AG20443 (cell line): ENCODE results near the gene RNF215.
"Not testable (repeated sequence)": the region's sequence is repeated elsewhere in the genome, so short reads cannot be mapped to it uniquely, and the experiment has no call there.

ENCODE experiments used
- DNase-seq: peaks from one replicate; pipeline ENCODE4 v3.0.0; 2012; ENCODE audit warnings: low spot score, mixed read lengths

RNF215 gene

GRCh38 chr22:30420347-30421125 is 33.3 kb upstream of the RNF215 start:
- DNase-seq, result peak; percentile 63

GRCh38 chr22:30416837-30417236 is 29.6 kb upstream of the RNF215 start:
- no peak for DNase-seq

GRCh38 chr22:30416403-30416802 is 29.2 kb upstream of the RNF215 start:
- no peak for DNase-seq

DNA sequence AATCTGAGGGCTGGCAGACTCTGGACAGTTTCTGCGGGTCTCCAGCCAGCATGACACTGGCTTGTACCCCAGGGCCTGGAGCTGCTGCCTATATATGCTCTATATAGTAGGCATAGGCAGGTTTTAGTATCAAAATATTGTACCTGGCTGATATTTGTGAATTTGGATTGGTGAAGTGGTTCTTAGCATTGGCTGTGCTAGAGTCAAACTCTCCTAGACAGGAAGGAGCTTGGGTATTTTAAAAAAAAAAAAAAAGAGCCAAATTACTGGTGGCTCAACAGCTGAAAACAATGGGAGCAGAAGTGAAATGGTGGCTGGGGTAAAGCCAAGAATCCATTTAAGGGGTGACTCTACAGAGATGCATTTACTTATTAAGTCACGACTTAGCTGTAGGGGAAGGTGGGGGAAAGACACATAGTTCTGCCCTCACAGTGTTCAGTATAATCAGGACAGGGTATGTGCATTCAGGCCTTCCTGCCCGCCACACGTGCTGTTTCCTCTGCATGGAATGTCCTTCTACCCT is 27.4 kb upstream of the RNF215 start:
- DNase-seq, result no peak

DNA sequence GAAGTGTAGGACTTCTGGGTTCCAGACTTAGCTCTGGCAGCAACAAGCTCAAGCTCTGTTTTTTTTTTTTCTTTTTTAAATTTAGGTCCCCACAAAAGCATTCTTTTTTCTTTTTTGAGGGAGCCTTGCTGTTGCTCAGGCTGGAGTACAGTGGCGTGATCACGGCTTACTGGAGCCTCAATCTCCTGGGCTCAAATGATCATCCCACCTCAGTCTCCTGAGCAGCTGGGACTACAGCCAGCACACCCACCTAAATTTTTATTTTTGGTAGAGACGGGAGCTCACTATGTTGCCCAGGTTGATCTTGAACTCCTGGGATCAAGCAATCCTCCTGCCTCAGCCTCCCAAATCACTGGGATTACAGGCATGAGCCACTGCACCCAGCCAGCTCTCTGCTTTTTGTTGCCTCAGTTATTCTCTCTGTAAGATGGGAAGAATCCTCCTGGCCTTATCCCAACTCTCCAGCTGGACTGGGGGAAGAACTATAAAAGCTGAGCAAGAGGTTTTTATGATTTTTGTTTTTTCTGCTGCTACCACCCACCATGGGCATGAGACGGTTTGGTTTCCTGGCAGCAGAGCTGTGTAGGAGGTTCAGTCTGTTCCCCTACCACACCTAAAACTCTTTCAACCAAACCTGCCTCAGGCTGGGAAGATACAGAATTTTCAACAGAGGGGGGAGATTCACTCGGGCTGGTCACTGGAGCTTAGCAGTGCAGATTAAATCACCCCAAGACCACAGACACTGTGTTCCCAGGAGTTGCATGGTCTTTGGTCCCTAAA is 26.7 kb upstream of the RNF215 start:
- no peak for DNase-seq

DNA sequence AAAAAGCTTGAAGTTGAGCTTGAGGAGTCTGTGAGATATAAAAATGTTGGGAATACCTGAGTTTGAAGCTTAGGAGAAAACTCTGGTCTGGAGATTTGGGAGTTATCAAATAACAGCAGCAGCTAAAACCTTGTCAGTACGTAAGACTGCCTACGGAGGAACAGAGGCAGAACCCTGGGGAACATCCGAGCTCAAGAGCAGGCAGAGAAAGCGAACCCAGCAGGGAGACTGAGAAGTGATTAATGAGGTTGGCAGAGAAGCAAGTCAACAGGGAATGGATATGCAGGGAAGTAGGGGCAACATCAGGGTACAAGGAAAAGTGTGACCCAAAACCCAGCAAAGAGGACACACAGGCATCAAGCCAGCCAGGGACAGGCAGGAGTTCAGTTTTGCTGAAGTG is 25.8 kb upstream of the RNF215 start:
- DNase-seq, result no peak

GRCh38 chr22:30411780-30412179 is 24.6 kb upstream of the RNF215 start:
- DNase-seq, result no peak

GRCh38 chr22:30408388-30409102 is 21.3 kb upstream of the RNF215 start:
- peak; percentile 73 for DNase-seq

DNA sequence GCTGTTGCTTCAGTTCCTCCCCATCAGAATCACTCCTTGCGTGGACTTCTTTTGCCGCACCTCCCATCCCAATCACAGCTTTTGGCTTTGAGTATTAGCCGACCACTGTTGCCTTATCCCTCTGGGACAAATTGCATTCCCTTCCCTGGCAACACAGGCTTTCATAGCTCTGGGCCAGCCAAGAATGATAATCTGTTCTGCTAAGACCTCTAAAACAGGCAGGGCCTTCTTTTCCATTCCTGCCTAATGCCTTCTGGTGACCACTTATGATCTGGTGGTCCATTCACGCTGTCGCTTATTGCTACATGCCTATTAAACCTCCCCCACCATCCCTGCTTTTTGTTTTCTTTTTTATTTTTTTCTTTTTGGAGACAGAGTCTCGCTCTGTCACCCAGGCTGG is 19.2 kb upstream of the RNF215 start:
- DNase-seq, result no peak

DNA sequence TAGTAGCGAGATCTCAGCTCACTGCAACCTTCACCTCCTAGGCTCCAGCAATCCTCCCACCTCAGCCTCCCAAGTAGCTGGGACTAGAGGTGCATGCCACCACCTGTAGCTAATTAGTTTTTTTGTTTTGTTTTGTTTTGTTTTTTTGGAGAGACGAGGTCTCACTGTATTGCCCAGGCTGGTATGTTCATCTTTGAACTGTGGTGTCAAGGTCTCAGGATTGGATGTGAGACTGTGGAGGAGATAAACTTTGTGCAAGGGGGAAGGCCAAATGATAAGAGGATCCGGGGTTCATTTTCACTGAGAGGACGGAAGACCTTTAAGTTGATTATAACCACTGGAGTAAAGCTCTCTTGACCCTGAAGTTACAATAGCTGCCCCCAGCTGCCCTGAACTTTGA is 18.5 kb upstream of the RNF215 start:
- no peak for DNase-seq

DNA sequence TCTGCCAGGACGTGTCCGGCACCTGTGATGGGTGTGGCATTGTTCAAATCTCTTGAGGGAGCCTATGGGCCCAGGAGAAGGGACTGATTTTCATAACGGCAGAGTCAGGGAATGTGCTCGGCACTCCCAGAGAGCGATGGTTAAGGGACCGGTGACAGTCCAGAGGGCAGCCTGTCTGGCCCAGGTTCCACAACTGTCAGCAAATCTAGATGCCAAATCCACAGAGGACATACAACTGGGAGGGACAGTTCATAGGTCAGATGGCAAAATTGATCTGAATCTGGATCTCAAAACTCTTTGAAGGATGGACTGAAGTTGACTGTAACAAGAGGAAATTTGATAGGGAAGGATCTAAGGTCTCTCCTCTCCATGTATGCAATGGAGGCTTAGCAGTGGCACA is 17.1 kb upstream of the RNF215 start:
- no peak for DNase-seq

DNA sequence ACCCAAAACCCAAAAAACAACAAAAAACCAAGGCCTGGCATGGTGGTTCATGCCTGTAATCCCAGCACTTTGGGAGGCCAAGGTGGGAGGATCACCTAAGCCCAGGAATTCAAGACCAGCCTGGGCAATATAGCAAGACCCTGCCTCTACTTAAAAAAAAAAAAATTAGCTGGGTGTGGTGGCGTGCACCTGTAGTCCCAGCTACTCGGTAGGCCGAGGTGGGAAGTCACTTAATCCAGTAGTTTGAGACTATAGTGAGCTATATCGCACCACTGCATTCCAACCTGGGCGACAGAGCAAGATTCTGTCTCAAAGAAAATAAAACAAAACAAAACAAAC is 15.5 kb upstream of the RNF215 start:
- not testable (repeated sequence) for DNase-seq

DNA sequence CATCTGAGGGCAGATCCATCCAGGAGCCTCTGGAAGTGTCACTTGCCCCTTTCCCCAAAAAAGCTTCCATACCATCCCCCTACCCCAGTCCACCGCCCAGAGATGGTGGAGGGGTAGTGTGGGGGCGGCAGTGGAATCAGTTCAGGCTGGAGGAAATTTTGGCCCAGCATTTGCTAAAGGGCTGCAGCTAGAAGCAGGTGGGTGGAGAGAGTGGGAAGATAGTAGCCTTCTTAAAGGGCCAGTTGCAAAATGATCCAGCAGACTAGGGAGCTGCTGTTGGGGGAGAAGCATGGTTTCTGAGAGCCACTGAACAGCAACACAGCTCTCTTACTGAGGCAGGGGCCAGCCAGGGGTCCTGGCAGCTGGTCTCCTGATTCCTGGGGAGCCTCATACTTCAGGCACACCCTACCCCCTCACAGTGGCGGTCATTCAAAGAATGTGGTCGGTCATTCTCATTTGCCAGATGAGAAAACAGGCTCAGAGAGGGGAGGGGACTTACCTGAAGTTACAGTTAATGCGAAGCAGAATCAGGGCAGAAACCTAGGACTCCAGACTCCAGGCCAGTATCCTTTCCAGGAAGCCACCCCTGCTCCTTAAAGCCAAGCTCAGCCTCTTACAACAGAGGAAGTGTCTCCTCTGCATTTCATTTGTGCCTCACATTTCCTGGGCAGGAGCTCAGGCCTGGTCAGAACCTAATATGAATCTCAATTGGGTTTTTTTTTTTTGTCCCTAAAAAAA is 15.0 kb upstream of the RNF215 start:
- no peak for DNase-seq

- DNase-seq, result not testable (repeated sequence)
Observed at GRCh38 chr22:30401024-30401423, 13.8 kb upstream of the RNF215 start.

- no peak for DNase-seq
Observed at GRCh38 chr22:30400159-30400558, 12.9 kb upstream of the RNF215 start.

- DNase-seq, result no peak
Observed at GRCh38 chr22:30399718-30400117, 12.5 kb upstream of the RNF215 start.

GRCh38 chr22:30398685-30399680 is 11.8 kb upstream of the RNF215 start:
- peak; percentile 75 for DNase-seq

DNA sequence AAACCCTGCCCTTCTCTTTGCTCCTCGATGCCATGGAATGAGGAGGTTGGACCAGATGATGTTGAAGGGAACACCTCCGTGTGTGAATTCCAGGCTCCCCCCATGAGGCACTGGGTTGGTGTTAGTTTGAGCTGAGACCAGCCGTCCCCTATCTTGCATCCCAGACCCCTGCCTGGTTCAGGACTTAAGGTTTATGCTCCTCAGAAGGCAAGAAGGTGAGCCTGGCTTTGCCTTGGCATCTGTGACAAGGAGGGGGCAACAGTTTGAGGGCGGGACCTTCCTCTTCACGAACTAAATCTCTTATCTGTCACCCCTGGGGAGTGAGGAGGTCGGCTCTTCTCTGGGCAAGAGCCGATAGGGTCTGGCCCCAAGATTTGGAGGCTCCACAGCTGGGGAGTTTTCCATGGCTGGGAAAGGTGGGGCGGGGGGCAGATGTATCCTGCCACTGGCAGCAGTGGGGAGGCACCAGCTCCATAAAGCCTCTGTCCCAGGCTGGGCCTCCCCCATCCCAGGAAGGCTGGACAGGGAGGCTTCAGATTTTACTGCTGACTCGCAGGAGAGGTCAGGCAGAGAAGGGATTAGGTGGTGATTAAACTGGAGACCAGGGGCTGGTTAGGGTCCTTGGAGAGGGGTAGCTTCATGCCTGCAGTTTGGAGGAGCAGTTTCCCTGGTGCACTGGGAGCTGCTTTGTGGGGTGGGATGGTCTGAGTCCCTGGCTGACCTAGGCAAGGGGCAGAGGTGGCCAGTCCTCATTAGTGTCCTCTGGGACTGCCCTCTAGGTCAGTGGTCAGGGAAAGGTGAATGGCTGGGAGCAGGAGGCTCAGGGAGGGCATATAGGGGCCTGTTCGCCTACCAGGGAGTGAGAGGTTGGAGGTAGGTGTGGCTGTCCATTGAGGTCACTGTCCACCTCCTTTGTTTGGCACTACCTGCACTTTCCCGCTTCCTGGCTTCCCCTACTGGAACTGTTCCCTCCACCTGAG is 10.7 kb upstream of the RNF215 start:
- DNase-seq, result no peak

- DNase-seq, result peak; percentile 88
Observed at GRCh38 chr22:30396871-30397655, 9.9 kb upstream of the RNF215 start, which contains the start of gene SEC14L2. Gene SEC14L2 (plus strand): TSS chr22:30397018. CDS start chr22:30397117, 99 bp downstream.
